Activated CD8-positive, alpha-beta memory T cell treated with anti-CD3 and anti-CD28 coated beads for 1 hour (primary cell): ENCODE data around the gene HLA-DRA.
"Not testable (repeated sequence)": the region's sequence is repeated elsewhere in the genome, so short reads cannot be mapped to it uniquely, and the experiment has no call there.

Experiments used
- DNase-seq, 2 donors: peaks; one replicate each; pipeline ENCODE4 v3.0.0-alpha.2; 2020; ENCODE audit warnings: low read depth in 1 of 2; ENCODE audit errors: extremely low read depth in 1 of 2

The HLA-DRA gene

GRCh38 chr6:32430179-32430578 lies 9.5 kb upstream of the HLA-DRA start:
- no peak for DNase-seq

GRCh38 chr6:32431142-32431541 lies 8.5 kb upstream of the HLA-DRA start:
- DNase-seq: no peak

- no peak for DNase-seq
These were observed 7.6 kb upstream of the HLA-DRA start for GRCh38 chr6:32432050-32432450.

GRCh38 chr6:32433950-32434349 lies 5.7 kb upstream of the HLA-DRA start:
- not testable (repeated sequence) for DNase-seq

GRCh38 chr6:32436186-32436585 lies 3.5 kb upstream of the HLA-DRA start:
- DNase-seq: no peak

GRCh38 chr6:32436995-32437836 lies 2.5 kb upstream of the HLA-DRA start:
- DNase-seq: no peak

GRCh38 chr6:32439139-32439538 lies 548 bp upstream of the HLA-DRA start:
- no peak for DNase-seq

- no peak for DNase-seq
These were observed 2.6 kb downstream of the HLA-DRA start for GRCh38 chr6:32442243-32442667.

GRCh38 chr6:32442977-32443552 lies 3.4 kb downstream of the HLA-DRA start:
- no peak for DNase-seq

GRCh38 chr6:32444433-32444832 lies 4.7 kb downstream of the HLA-DRA start:
- DNase-seq: no peak

- no peak for DNase-seq
These were observed 5.7 kb downstream of the HLA-DRA start for GRCh38 chr6:32445321-32445854.

- DNase-seq: no peak
These were observed 8.2 kb downstream of the HLA-DRA start for GRCh38 chr6:32447932-32448331.

GRCh38 chr6:32449088-32449736 lies 9.5 kb downstream of the HLA-DRA start:
- no peak for DNase-seq

GRCh38 chr6:32457054-32457453 lies 17.4 kb downstream of the HLA-DRA start:
- no peak for DNase-seq

- DNase-seq: no peak
These were observed 20.2 kb downstream of the HLA-DRA start for GRCh38 chr6:32459781-32460424.

- DNase-seq: no peak
These were observed 20.8 kb downstream of the HLA-DRA start for GRCh38 chr6:32460528-32460927.

- DNase-seq: no peak
These were observed 21.8 kb downstream of the HLA-DRA start for GRCh38 chr6:32461493-32461892.

- DNase-seq: no peak
These were observed 22.9 kb downstream of the HLA-DRA start for GRCh38 chr6:32462609-32463008.

- DNase-seq: not testable (repeated sequence)
These were observed 28.2 kb downstream of the HLA-DRA start for GRCh38 chr6:32467743-32468503.

- DNase-seq: no peak
These were observed 33.2 kb downstream of the HLA-DRA start for GRCh38 chr6:32472781-32473375.
